Activated naive CD8-positive, alpha-beta T cell (primary cell): ENCODE results near the gene RFTN1.

Source experiments
- H3K27ac Mint-ChIP-seq: one replicate; pipeline ENCODE4 v1.8.0; 2021; ENCODE audit warnings: mixed read lengths
- H3K27me3 Mint-ChIP-seq: one replicate; pipeline ENCODE4 v1.8.0; 2021; ENCODE audit warnings: mixed read lengths
- H3K36me3 Mint-ChIP-seq: one replicate; pipeline ENCODE4 v1.8.0; 2021; ENCODE audit warnings: mixed read lengths
- H3K4me1 Mint-ChIP-seq: one replicate; pipeline ENCODE4 v1.8.0; 2021; ENCODE audit warnings: low read depth, mixed read lengths
- H3K4me3 Mint-ChIP-seq: one replicate; pipeline ENCODE4 v1.8.0; 2021; ENCODE audit warnings: mild to moderate bottlenecking, mixed read lengths
- H3K9me3 Mint-ChIP-seq: one replicate; pipeline ENCODE4 v1.8.0; 2021; ENCODE audit warnings: low read depth, mixed read lengths

Gene RFTN1

GRCh38 chr3:16461463-16462245 lies 51.8 kb downstream of the RFTN1 start:
- Mint-ChIP-seq H3K27ac (no peak overlapping the region), H3K4me1 (peaks cover 67% of the 10 kb centered on the region), H3K36me3 (peaks cover 8% of the 10 kb centered on the region), H3K4me3 (no peak overlapping the region), H3K27me3 (no peaks in the 10 kb centered on the region), H3K9me3 (no peaks in the 10 kb centered on the region)

DNA sequence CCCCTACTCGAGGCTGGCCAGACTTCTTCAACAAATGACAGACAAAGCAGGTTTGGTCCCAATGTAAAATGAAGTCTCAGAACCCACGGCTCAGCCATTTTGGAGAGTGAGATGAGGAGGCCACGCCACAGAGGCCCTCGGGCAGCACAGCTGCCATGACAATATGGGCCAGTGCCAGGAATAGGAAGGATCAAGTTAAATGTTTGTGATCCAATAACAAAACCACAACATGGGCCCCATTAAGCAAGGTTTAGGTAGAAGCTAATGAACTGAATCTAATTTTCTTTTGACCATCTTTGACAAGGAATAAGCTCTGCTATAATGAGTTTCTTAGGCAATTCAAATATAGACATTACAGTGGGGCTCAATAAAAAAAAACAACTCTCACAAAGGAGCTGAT lies 52.6 kb downstream of the RFTN1 start:
- H3K9me3 Mint-ChIP-seq = no peaks in the 10 kb centered on the region
- H3K27ac Mint-ChIP-seq = no peak overlapping the region
- no peak overlapping the region for H3K4me3 Mint-ChIP-seq
- no peaks in the 10 kb centered on the region for H3K27me3 Mint-ChIP-seq
- peaks cover 6% of the 10 kb centered on the region for H3K36me3 Mint-ChIP-seq
- peaks cover 65% of the 10 kb centered on the region for H3K4me1 Mint-ChIP-seq

DNA sequence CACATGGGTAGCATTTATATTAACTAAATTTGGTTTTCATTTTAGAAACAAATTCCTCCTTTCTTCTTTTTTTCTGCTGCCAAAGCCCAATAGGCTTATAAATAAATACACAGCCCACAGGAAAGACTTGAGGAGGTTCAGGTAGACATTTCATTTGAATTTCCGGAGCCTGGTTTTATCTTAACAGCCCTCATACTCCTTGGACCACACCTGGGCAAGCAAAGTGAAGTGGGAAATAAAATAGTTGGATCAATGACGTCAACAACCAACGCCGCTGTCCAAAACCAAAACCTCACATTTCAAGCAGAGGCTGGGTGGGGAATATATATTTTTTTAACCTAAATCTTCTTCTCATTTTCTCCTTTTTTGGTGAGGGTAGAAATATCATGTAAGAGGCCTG lies 53.2 kb downstream of the RFTN1 start:
- Mint-ChIP-seq H3K27ac (no peak overlapping the region), H3K36me3 (peaks cover 6% of the 10 kb centered on the region), H3K4me1 (peaks cover 60% of the 10 kb centered on the region), H3K27me3 (no peaks in the 10 kb centered on the region), H3K4me3 (no peak overlapping the region), H3K9me3 (no peaks in the 10 kb centered on the region)

DNA sequence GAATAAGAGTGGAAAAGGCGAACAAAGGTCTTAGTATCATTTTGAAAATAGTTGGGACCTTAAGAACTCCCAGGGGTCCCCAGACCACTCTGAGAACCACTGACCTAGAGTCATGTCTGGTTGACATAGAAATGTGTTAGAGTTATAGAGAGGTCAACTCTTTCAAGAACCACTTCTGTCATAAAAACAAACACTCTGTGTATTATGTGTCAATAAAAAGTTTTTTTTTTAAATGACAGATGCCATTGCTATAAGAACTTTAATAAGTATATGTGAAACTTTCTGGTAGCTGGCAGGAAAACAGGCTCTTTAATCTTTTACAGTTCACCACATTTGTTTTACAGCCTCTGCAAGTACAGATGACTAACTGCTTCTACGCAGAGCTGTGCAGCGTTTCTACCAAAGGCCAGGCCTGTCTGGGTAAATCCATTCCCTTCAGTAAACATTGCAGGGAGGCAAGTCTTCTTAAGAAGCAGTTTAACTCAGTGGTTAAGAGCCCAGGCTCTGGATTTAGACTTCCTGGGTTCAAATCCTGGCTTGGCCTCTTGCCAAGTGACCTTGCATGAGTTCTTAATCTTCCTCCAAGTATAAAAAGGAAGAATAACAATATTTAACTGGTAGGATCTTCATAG lies 56.6 kb downstream of the RFTN1 start:
- H3K9me3 Mint-ChIP-seq = no peaks in the 10 kb centered on the region
- H3K4me1 Mint-ChIP-seq = peaks cover 45% of the 10 kb centered on the region
- H3K27ac Mint-ChIP-seq = no peak overlapping the region
- no peaks in the 10 kb centered on the region for H3K27me3 Mint-ChIP-seq
- no peak overlapping the region for H3K4me3 Mint-ChIP-seq
- H3K36me3 Mint-ChIP-seq = peaks cover 21% of the 10 kb centered on the region

DNA sequence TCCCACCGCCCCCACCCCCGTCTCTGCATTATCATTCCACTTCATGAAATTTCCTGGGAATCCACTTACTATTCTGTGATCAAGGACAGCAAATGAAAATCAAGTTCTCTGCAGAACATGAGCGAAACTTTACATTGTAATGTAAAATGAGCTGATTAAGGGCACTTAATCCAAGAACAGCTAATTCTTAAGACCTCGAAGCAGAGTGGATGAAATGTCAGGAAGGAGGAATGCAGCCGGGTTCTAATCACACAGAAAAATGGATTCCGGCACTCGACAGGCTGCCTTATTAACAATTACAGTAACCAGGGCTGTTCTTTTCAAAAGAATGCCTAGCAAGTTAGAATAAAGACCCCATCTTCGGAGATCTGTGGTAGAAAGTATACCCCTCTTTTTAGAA lies 57.5 kb downstream of the RFTN1 start:
- Mint-ChIP-seq H3K27me3 (no peaks in the 10 kb centered on the region), H3K27ac (no peak overlapping the region), H3K4me3 (no peak overlapping the region), H3K9me3 (no peaks in the 10 kb centered on the region), H3K36me3 (peaks cover 22% of the 10 kb centered on the region), H3K4me1 (peaks cover 43% of the 10 kb centered on the region)

DNA sequence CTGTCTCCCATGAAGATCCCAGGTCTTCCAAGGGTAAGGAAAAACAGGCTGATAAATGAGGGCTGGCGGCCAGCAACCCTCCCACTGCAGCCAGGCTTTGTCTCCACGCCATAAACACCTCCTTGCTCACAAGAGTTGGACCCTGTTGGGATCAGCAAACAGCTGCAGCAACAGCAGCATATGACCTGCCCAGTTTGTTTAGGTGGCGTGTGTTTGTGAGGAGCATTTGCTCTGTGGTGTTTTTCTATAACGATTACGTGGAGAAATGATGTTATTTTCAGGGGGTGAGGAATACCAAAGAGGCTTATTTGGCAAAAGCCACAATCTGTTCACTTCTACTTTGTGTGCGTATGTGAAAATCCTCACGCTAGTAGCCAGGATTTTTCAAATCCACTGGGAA lies 58.5 kb downstream of the RFTN1 start:
- no peaks in the 10 kb centered on the region for H3K27me3 Mint-ChIP-seq
- peaks cover 45% of the 10 kb centered on the region for H3K4me1 Mint-ChIP-seq
- no peak overlapping the region for H3K27ac Mint-ChIP-seq
- H3K36me3 Mint-ChIP-seq = peaks cover 26% of the 10 kb centered on the region
- no peak overlapping the region for H3K4me3 Mint-ChIP-seq
- H3K9me3 Mint-ChIP-seq = no peaks in the 10 kb centered on the region

- no peak overlapping the region for H3K4me3 Mint-ChIP-seq
- H3K9me3 Mint-ChIP-seq = no peaks in the 10 kb centered on the region
- peaks cover 23% of the 10 kb centered on the region for H3K36me3 Mint-ChIP-seq
- H3K27ac Mint-ChIP-seq = no peak overlapping the region
- no peaks in the 10 kb centered on the region for H3K27me3 Mint-ChIP-seq
- H3K4me1 Mint-ChIP-seq = peaks cover 45% of the 10 kb centered on the region
These were observed 61.2 kb downstream of the RFTN1 start for GRCh38 chr3:16452261-16452660.

GRCh38 chr3:16449369-16449768 lies 64.1 kb downstream of the RFTN1 start:
- Mint-ChIP-seq H3K4me3 (no peak overlapping the region), H3K27me3 (no peaks in the 10 kb centered on the region), H3K36me3 (peaks cover 23% of the 10 kb centered on the region), H3K27ac (no peak overlapping the region), H3K4me1 (peaks cover 52% of the 10 kb centered on the region), H3K9me3 (no peaks in the 10 kb centered on the region)

DNA sequence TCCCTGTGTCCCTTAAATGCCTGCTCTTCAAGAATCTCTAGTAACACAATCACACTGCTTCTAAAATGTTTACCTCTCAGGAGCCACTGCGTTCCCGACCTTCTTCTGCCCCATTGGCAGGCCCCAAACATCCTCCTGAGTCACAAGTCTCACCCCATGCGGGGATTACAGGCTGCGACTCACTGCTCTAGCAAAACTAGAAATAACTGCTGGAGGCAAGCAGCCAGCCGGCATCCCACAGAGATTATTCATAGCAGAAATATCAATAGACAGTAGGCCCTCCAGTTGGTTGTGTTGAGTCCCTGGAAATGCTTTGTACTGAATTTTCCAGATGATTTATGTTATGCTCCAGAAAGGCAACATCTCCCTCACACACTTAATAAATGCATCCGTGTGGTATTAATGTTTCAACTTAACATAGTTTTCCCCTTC lies 64.8 kb downstream of the RFTN1 start:
- no peak overlapping the region for H3K4me3 Mint-ChIP-seq
- no peaks in the 10 kb centered on the region for H3K9me3 Mint-ChIP-seq
- peaks cover 51% of the 10 kb centered on the region for H3K4me1 Mint-ChIP-seq
- peaks cover 24% of the 10 kb centered on the region for H3K36me3 Mint-ChIP-seq
- H3K27me3 Mint-ChIP-seq = no peaks in the 10 kb centered on the region
- H3K27ac Mint-ChIP-seq = peak overlapping the region; percentile 78

- no peak overlapping the region for H3K4me3 Mint-ChIP-seq
- peaks cover 23% of the 10 kb centered on the region for H3K36me3 Mint-ChIP-seq
- no peak overlapping the region for H3K27ac Mint-ChIP-seq
- H3K9me3 Mint-ChIP-seq = no peaks in the 10 kb centered on the region
- no peaks in the 10 kb centered on the region for H3K27me3 Mint-ChIP-seq
- H3K4me1 Mint-ChIP-seq = peaks cover 42% of the 10 kb centered on the region
These were observed 66.4 kb downstream of the RFTN1 start for GRCh38 chr3:16447135-16447534.

- H3K4me1 Mint-ChIP-seq = peaks cover 42% of the 10 kb centered on the region
- H3K27ac Mint-ChIP-seq = no peak overlapping the region
- peaks cover 19% of the 10 kb centered on the region for H3K36me3 Mint-ChIP-seq
- no peak overlapping the region for H3K4me3 Mint-ChIP-seq
- no peaks in the 10 kb centered on the region for H3K9me3 Mint-ChIP-seq
- no peaks in the 10 kb centered on the region for H3K27me3 Mint-ChIP-seq
These were observed 69.2 kb downstream of the RFTN1 start for GRCh38 chr3:16444344-16444743.

- Mint-ChIP-seq H3K27me3 (no peaks in the 10 kb centered on the region), H3K9me3 (no peaks in the 10 kb centered on the region), H3K4me3 (no peak overlapping the region), H3K4me1 (peaks cover 37% of the 10 kb centered on the region), H3K27ac (no peak overlapping the region), H3K36me3 (peaks cover 17% of the 10 kb centered on the region)
These were observed 70.8 kb downstream of the RFTN1 start for GRCh38 chr3:16442730-16443129.

GRCh38 chr3:16441371-16441875 lies 72.1 kb downstream of the RFTN1 start:
- H3K27ac Mint-ChIP-seq = no peak overlapping the region
- H3K36me3 Mint-ChIP-seq = peaks cover 17% of the 10 kb centered on the region
- H3K4me3 Mint-ChIP-seq = no peak overlapping the region
- no peaks in the 10 kb centered on the region for H3K9me3 Mint-ChIP-seq
- no peaks in the 10 kb centered on the region for H3K27me3 Mint-ChIP-seq
- peaks cover 29% of the 10 kb centered on the region for H3K4me1 Mint-ChIP-seq

GRCh38 chr3:16439848-16440708 lies 73.4 kb downstream of the RFTN1 start:
- Mint-ChIP-seq H3K4me3 (no peak overlapping the region), H3K27me3 (no peaks in the 10 kb centered on the region), H3K27ac (no peak overlapping the region), H3K4me1 (peaks cover 24% of the 10 kb centered on the region), H3K36me3 (peaks cover 14% of the 10 kb centered on the region), H3K9me3 (no peaks in the 10 kb centered on the region)
